GM19463 (cell line): ENCODE data around the gene CZIB.
A peak's percentile ranks its signal among the peaks of the same experiment; 100 is the strongest.
"Not testable (repeated sequence)": the region's sequence is repeated elsewhere in the genome, so short reads cannot be mapped to it uniquely, and the experiment has no call there.

ENCODE experiments used
- ATAC-seq: cut with Tn5 transposase; IDR thresholded peaks from one replicate; pipeline ENCODE4 v1.9.1; 2021; ENCODE audit warnings: mild to moderate bottlenecking, moderate library complexity; ENCODE audit not compliant: unreplicated experiment

CZIB gene

DNA sequence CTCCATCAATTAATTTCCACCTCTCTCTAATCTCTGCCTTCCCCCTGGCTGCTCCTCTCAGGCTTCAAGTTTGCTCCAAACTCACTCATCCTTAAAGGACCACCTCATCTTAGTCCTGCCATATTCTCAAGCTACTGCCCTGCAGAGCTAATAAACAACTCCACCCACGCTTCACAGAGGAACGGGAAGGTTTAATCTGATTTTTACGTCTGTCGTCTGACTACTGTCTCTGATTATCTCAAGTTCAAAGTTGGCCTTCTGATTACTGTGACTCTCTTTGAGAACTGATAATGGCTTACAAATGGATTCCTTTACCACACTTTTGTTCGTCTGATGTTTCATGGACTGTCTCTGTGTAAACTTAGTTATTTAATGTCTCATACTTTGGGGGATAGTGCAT is 31.4 kb downstream of the CZIB start:
- no peak for ATAC-seq

DNA sequence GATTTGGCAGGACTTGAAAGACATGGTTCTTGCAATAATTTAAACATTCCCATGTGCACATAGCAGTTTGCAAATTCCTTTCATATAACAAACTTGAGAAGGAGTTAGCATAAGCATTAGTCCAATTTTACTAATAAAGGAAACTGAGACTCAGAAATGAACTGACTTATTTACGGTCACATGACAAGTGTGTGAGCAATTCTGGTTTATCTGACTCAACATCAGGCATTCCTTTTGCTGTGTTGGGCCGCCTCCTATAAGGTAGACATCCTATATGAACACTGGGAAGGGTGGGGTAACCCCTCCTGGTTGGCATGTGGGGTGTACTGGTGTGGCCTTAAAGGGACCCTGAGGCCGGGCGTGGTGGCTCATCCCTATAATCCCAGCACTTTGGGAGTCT is 32.3 kb downstream of the CZIB start:
- no peak for ATAC-seq

DNA sequence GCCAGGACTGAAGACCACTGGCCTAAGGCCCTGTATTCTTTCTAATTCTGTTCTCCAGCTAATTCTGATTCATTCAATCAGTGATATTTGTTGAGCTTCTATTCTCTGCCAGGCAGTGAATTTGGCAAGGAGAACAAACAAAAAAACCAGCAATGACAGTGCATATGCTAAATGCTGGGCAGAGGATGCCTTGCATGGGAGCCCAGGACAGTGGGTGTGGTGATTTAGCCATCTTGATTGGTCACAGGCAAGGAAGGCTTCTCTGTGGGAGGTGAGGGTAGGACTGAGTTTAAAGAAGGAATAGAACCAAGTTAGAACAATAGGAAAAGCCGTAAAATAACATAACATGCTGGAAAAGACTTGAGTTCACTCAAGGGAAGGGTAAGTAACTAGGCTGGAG is 33.0 kb downstream of the CZIB start:
- no peak for ATAC-seq

DNA sequence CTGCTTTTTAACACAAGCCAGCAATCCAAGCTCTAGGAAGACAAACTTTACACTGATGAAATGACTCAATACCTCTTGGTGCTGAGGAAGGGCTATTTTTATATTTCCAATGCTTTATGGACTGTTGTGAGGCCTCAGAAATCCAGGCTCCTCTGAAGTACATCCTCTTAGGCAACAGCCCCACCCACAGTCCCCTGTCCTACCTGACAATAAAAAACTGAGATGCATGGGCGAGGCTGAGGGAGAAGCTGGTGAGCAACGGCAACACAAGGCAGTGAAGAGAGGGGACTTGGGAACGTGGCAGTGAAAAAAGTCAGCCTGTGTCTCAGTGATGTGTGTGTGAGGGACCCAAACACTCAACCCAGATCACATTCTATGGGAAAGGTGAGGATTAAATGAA is 33.9 kb downstream of the CZIB start:
- ATAC-seq = no peak

- ATAC-seq = not testable (repeated sequence)
These were observed 34.5 kb downstream of the CZIB start for GRCh38 chr1:53185955-53186297.

GRCh38 chr1:53183095-53183990 is 37.1 kb downstream of the CZIB start:
- no peak for ATAC-seq

DNA sequence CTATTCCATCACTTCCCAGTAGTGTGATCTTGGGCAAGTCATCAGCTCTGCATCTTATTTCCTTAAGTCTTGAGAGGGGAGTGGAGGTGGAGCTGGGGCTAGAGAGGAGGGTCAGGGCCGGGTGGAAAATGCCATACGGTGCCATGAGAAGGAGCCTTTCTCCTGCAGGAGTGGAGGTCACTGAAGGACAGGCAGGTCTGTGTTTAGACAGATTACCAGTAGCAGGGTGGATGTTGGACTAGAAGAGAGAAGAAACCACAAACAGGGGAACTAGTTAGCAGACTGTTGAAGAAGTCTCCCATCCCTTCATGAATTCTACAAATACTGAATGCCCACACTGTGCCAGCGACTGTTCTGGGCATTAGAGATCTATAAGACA is 37.7 kb downstream of the CZIB start:
- ATAC-seq = no peak

DNA sequence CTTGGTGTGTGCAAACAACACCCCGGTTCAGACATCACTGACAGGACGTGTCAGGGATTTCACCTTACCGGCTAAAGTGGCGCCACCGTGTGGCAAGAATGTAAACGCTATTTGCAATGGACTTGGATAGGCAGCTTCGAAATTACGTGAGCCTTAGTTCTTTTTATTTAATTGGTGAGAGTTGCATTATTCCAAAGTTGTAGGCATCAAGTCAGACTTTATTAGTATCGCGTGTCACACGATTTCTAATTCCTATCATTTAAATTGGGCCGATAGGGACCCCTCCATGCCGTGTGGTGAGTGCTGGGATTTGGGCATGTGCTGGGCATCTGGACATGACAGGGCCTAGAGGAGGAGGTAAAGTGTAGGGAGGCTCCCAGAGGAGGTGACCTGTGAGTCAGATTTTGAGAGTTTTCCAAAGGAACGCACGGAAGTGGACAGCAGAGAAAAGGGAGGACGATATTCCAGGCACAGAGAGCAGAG is 38.3 kb downstream of the CZIB start:
- ATAC-seq = no peak

DNA sequence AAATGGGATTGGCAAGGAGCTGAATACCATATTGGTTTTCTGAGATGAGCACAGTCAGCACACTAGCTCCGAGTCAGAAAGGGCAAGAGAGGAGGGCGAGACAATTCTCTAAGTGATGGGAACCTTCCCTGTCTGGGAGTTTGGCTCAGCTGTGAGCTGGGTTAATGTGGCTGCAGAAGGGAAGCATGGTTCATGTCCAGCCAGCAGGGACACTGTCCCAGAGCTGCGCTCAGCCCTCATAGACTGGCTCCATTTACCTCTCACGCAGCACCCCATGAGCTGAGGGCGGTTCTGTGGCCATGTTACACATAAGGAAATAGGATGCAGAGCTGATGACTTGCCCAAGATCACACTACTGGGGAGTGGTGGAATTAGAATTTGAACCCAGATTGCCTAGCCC is 39.5 kb downstream of the CZIB start:
- no peak for ATAC-seq

- no peak for ATAC-seq
These were observed 40.2 kb downstream of the CZIB start for GRCh38 chr1:53180226-53180625.

DNA sequence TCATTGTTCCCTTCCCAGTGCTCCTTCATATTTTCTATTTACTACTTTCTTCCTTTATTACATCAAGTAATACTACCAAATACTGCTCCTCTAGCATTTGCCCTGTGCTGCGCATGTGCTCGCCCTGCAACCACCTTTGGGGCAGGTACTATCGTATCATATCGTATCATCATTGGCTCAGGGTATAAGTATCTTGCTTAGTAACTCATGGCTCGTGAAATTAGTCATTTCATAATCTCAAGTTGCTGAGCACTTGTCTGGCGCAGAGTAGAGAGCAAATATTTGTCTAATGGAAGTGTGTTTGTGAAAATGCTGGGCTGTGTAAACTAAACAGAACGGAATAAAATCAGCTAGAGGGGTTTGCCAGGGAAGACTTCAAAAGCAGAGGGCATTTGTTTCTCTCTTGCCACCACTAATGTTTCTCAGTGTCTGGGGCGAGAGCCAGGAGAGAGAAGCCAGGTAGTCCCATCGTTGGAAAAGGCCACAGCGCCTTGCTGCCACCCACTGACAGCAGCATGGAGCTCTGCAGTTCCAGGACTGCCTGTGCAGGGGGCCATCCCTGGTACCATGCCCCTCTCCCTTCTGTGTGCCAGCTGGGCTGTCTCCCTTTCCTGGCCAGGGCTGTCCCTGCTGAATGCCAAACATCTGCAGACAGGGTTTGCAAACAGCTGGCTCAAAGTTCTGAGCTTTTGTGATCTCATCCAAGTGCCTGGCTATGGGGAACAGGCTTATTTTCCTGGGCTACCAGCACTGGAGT is 43.8 kb downstream of the CZIB start:
- ATAC-seq = no peak

GRCh38 chr1:53174971-53175913 is 45.2 kb downstream of the CZIB start:
- ATAC-seq = no peak

DNA sequence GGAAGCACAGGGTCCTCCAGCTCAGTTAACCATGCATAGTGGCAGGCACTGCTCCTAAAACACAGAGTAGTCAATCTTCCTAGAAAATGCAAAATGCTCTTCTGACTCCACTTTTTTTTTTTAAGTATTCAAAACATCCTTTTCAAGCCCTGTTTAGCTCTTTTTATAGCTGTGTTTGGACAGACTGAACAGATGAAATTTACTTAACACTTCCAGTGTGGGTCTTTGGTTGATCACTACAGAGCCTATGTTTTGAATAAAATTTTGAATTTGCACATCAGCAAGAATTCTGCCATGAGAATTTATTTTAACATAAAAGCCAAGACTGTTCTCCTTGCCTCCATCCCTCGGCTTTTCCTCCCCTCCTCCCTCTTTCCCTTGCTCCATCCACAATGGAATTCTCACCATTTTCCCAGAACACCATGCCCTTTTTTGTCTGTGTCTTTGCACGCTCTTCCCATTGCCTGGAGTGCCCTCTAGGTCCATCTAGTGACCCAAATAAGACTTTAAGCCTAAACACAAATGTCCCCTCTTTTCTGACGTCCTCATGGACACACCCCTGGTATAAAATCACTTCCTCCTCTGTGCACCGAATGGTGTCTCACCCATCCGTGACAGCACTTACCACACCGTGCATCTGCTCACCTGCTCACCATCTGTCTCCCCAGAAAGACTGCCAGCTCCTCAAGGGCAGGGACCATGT is 47.9 kb downstream of the CZIB start:
- peak; percentile 54 for ATAC-seq

DNA sequence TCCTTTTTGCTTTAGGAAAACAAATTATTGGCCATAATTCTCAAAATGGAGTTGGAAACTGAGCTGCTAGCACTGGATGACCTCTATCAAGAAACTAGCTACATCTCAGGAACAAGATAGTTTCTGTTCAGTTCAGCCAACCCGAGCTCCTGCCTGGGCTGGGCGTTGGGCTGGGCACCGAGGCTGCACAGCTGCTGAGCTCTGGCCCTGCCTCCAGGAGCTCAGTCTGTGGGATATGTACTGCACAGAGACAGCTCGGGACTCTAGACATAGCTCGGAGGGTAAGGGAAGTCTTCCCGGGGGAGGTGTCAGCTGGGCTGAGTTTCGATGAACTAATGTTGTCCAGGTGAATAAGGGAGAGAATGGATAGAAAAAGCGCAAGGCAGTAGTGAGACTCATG is 53.5 kb downstream of the CZIB start:
- no peak for ATAC-seq

- no peak for ATAC-seq
These were observed 54.1 kb downstream of the CZIB start for GRCh38 chr1:53166366-53166765.

DNA sequence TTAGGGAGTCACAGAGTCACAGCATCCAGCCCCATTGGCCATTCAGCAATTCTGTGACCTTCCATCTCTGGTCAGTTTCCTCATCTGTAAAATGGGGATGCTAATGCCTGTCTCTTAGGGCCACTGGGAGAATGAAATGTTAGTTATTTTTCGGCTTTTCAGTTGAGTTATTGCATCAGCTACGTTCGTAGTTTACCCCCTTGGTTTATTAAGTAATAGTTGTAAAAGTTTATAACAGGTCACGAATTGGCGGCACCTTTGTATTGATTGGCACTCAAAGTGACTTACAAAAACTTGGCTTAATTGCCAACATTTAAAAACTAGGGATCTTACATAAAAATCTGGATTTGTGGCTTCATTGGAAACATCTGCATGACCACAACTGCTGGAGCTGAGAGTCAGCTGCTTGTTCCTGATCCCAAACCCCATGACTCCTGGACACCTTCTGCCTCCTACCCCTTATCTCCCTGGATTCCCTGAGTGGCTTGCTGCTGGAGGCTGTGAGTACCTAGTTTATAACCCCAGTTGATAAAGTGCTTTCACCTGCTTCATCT is 54.9 kb downstream of the CZIB start:
- no peak for ATAC-seq
